Activated CD4-positive, CD25-positive, alpha-beta regulatory T cell treated with anti-CD3 and anti-CD28 coated beads, Interleukin-2, amount 50 U/mL, for 72 hours (primary cell): ENCODE data around the gene TK2.
"Not testable (repeated sequence)": the region's sequence is repeated elsewhere in the genome, so short reads cannot be mapped to it uniquely, and the experiment has no call there.

Experiments
- DNase-seq: peaks from one replicate; pipeline ENCODE4 v3.0.0; 2021

The TK2 gene

GRCh38 chr16:66572356-66572755 lies 22.4 kb upstream of the TK2 start:
- DNase-seq: no peak

- no peak for DNase-seq
These were observed 20.0 kb upstream of the TK2 start for GRCh38 chr16:66569827-66570405.

GRCh38 chr16:66569131-66569530 lies 19.2 kb upstream of the TK2 start:
- no peak for DNase-seq

GRCh38 chr16:66568355-66568754 lies 18.4 kb upstream of the TK2 start:
- no peak for DNase-seq

- not testable (repeated sequence) for DNase-seq
These were observed 17.3 kb upstream of the TK2 start for GRCh38 chr16:66567270-66567669.

- DNase-seq: no peak
These were observed 16.4 kb upstream of the TK2 start, which contains the start of gene CMTM1 for GRCh38 chr16:66566051-66566901. Gene CMTM1 (plus strand): TSS chr16:66566439. CDS start chr16:66566514, 75 bp downstream.

GRCh38 chr16:66563574-66564334 lies 13.8 kb upstream of the TK2 start:
- no peak for DNase-seq

GRCh38 chr16:66562986-66563385 lies 13.1 kb upstream of the TK2 start:
- no peak for DNase-seq

- DNase-seq: no peak
These were observed 12.5 kb upstream of the TK2 start for GRCh38 chr16:66562409-66562808.

- no peak for DNase-seq
These were observed 11.6 kb upstream of the TK2 start for GRCh38 chr16:66561381-66562080.

- no peak for DNase-seq
These were observed 10.2 kb upstream of the TK2 start for GRCh38 chr16:66560107-66560506.

- no peak for DNase-seq
These were observed 4.6 kb upstream of the TK2 start for GRCh38 chr16:66554495-66554894.

GRCh38 chr16:66554021-66554420 lies 4.1 kb upstream of the TK2 start:
- no peak for DNase-seq

GRCh38 chr16:66553223-66553622 lies 3.3 kb upstream of the TK2 start:
- DNase-seq: no peak

- peak; percentile 95 for DNase-seq
These were observed 2.6 kb upstream of the TK2 start, which contains the start of gene CKLF for GRCh38 chr16:66552286-66553177. Gene CKLF (plus strand): TSS chr16:66552576. CDS start chr16:66552716, 140 bp downstream.

- no peak for DNase-seq
These were observed 1.9 kb upstream of the TK2 start for GRCh38 chr16:66551788-66552285.

- no peak for DNase-seq
These were observed 1.4 kb upstream of the TK2 start for GRCh38 chr16:66551348-66551759.

GRCh38 chr16:66548868-66549267 lies 1.1 kb downstream of the TK2 start:
- no peak for DNase-seq

GRCh38 chr16:66548068-66548467 lies 1.9 kb downstream of the TK2 start:
- DNase-seq: no peak

- DNase-seq: no peak
These were observed 2.6 kb downstream of the TK2 start for GRCh38 chr16:66547101-66547989.
